Suppressor macrophage treated with lipopolysaccharide for 4 hours (primary cell): ENCODE results near the gene HSD17B7.
A peak's percentile ranks its signal among the peaks of the same experiment; 100 is the strongest.
"Not testable (repeated sequence)": the region's sequence is repeated elsewhere in the genome, so short reads cannot be mapped to it uniquely, and the experiment has no call there.

ENCODE experiments used
- DNase-seq: peaks from one replicate; pipeline ENCODE4 v3.0.0-alpha.2; 2020

The HSD17B7 gene

DNA sequence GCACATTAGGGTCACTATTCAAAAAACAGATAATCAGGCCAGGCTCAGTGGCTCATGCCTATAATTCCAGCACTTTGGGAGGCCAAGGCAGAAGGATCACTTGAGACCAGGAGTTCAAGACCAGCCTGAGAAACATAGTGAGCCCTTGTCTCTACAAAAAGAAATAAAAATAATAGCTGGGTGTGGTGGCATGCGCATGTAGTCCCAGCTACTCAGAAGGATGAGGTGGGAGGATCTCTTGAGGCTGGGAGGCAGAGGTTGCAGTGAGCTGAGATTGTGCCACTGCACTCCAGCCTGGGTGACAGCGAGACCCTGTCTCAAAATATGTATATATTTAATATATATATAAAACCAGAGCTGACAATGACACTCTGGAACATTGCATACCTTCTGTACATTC is 21.9 kb downstream of the HSD17B7 start:
- DNase-seq: not testable (repeated sequence)

- DNase-seq: not testable (repeated sequence)
Measured at GRCh38 chr1:162818136-162818535, 27.6 kb downstream of the HSD17B7 start.

DNA sequence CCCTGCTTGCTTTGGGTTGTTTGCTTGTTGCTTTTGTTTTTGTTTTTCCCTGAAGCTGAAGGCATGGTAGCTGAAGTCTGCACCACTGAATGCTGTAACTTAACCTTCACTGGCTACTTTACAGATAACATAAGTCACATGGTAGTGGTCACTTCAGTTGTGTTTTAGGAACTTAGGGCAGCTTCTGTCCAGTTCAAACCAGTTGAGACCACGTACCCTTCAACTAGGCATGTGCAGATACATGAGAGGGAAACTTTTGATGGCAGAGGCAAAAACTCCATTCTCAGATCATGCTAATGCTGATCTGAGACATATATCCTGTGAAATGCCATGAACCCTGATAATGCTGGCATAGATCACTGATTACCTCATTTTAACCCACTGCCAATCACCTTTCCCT is 28.2 kb downstream of the HSD17B7 start:
- not testable (repeated sequence) for DNase-seq

GRCh38 chr1:162822391-162823200 is 32.1 kb downstream of the HSD17B7 start:
- DNase-seq: no peak

DNA sequence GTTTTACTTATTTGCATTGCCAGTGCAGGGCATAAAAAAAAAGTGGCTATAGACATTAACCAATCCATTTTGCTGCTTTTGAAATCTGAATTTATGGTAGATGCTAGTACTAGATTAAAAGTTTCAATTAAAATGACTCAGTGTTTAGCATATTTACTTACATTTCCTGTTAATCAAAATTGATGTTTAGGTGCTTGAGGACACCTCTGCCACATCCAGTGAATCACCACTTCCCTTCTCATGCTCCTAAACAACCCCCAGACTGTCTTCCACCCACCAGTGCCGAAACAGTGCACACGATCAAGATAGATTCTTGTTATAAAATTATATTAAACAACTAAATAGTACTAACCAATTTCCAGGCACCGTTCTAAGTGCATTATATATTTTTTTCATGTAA is 32.7 kb downstream of the HSD17B7 start:
- no peak for DNase-seq

- no peak for DNase-seq
Measured at GRCh38 chr1:162823771-162824525, 33.4 kb downstream of the HSD17B7 start.

DNA sequence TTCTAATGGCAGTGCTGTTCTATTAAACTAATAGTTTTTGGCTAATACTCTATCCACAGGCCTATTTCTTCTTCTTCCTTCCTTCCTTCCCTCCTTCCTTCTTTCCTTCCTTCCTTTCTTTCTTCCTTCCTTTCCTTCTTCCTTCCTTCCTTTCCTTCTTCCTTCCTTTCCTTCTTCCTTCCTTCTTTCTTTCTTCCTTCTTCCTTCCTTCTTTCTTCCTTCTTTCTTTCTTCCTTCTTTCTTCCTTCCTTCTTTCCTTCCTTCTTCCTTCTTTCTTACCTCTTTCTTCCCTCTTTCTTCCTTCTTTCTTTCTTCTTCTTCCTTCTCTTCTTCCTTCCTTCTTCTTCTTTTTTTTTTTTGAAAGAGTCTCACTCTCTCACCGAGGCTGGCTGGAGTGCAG is 38.8 kb downstream of the HSD17B7 start:
- no peak for DNase-seq

- no peak for DNase-seq
Measured at GRCh38 chr1:162832470-162832869, 42.0 kb downstream of the HSD17B7 start.

DNA sequence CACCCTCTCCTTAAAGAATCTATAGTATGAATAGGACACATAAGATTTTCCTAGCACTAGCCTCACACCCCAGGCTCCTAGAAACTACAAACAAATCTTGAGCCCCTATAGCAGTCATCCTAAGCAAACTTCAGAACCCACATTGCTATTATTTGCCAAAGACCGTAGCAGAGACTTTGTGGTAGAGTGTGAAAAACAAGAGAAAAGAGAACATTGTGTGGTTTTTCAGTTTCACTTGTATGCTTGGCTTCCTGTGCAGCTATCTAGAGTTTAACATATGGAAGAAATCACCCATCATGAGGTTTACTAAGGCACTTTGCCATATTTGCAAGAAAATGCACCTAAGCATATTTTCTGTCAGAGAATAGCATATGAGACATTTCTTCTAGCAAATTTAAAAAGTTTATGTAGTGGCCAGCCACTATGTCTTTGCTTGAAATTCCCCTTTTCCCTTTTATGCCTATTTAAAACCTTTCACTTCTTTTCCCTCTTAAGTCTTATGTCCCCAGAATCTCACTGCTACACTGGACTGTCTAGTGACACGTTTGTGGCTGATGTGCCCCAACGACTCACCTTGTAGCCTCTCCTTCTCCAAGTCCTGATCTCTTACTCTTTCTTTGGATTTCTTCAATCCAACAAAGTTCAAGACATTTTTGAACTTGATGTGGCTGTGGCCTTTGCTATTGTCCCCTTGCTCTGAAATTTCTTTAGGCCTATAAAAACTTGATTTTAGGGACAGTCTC is 44.8 kb downstream of the HSD17B7 start:
- no peak for DNase-seq

GRCh38 chr1:162838863-162839262 is 48.4 kb downstream of the HSD17B7 start:
- no peak for DNase-seq

DNA sequence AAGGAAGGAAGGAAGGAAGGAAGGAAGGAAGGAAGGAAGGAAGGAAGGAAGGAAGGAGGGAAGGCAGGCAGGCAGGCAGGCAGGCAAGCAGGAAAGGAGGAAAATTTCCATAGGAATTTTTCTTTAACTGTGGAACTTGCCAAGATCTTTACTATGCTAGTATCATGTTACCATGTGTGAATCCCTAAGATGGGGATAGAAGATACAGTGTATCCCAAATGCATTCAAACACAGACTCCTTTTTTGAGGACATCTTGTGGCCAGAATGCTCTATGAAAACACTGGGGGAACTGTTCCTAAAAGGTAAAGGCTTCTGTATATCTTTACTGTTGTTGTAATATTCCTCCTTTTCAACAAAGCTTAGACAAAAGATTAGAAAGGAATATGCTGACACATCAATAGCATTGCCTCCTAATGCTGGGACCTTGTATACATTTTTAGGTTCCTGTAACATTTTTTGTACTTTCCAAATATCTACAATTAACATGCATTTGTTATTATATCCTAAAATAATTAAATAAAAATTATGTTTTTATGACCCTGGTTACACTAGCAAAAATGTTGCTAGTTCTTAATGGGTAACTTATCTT is 49.8 kb downstream of the HSD17B7 start:
- DNase-seq: no peak

- DNase-seq: no peak
Measured at GRCh38 chr1:162844153-162844552, 53.7 kb downstream of the HSD17B7 start.

DNA sequence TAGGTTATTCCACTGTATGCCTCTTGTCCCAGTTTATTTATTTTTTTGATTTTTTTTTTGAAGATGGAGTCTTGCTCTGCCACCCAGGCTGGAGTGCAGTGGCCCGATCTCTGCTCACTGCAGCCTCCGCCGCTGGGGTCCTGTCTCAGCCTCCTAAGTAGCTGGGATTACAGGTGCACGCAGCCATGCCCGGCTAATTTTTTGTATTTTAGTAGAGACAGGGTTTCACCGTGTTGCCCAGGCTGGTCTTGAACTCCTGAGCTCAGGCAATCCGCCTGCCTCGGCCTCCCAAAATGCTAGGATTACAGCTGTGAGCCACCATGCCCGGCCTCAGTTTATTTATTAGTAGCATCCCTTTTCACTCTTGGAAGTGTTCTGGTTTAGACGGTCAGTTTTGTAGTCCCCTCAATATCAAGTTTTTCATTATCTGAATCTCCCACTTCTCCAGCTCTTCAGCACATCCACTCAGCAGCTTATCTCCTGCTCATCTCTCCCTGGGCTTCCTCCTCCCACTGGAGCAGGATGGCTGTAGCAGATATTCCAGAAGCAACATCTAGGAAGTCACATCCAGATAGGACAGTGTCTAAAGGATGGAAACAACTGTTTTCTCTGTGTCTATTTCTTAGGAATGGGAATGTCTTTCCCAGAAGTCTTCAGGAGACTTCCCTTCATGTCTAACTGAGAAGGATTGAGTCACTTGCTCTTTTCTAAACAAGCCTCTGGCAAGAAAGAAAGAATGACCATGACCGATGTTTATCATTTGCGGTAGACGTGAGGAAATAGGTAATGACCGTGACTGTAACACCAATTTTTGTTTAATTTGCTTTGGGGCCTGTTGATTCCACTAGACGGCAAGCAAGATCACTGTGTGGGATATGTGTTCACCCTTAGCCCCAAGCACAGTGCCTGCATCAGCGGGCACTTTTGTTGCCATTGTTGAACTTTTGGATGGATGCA is 56.0 kb downstream of the HSD17B7 start:
- no peak for DNase-seq

- DNase-seq: peak; percentile 82
Measured at GRCh38 chr1:162847839-162848453, 57.4 kb downstream of the HSD17B7 start.

GRCh38 chr1:162849711-162850110 is 59.2 kb downstream of the HSD17B7 start:
- DNase-seq: no peak

DNA sequence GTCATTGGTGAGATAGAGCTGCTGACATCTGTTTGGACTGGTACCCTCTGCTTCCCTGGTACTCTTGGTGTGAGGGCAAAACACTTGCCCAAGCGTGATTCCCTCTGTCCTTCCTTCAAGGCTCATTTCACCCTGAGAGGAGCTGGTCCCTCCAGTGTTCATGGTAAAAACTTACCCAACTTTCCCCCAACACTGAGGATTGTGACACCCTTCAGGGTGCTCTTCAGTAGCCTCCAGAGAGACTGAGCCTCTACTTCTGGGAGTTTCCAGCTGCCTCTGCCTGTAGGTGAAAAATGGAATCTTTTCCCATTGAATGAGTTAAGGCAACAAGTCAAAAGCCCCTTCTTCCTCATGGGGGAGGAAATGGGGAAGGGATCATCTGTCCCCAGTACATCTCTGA is 60.8 kb downstream of the HSD17B7 start:
- DNase-seq: no peak

GRCh38 chr1:162854245-162854882 is 63.9 kb downstream of the HSD17B7 start:
- peak; percentile 73 for DNase-seq

DNA sequence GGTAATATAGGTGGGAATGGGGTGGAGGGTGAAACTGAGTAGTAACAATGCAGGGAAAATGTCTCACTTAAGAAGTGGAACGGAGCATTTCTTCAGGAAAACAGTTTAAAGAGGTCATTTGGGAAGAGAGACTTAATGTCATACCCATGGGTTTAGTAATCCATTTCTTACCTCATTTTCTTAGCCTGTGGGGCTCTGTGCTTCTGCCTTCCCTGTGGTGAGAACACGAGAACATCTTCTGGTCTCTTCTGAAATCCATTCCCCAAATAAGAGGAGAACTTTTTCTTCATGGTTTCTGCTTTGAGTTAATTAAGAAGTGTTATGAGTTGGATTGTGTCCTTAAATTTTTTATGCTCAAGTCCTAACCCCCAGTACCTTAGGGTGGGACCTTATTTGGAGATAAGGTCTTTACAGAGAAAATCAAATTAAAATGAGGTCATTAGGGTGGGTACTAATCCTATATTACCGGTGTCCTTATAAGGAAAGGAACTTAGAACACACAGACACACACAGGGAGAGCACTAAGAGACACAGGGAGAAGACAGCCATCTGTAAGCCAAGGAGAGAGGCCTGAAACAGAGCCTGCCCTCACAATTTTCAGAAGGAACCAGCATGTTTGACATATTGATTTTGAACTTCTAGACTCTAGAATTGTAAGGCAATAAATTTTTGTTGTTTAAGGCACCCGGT is 65.1 kb downstream of the HSD17B7 start:
- DNase-seq: no peak

GRCh38 chr1:162856260-162856659 is 65.8 kb downstream of the HSD17B7 start:
- DNase-seq: no peak

GRCh38 chr1:162857850-162858249 is 67.3 kb downstream of the HSD17B7 start:
- no peak for DNase-seq
